HFF-Myc (cell line): Measurements from ENCODE around the gene TMEM238L.

ENCODE experiments used
- DNase-seq: peaks from one replicate; pipeline ENCODE4 v3.0.0-alpha.2; 2011; ENCODE audit warnings: low read depth; ENCODE audit errors: extremely low read depth
- H3K4me3 ChIP-seq: replicated peaks from 2 replicates; pipeline ENCODE4 v1.5.1; 2011; ENCODE audit warnings: low read depth, mild to moderate bottlenecking, control low read depth, low read length
- TF ChIP-seq, protein P1 (sequence below): IDR thresholded peaks from 2 replicates; pipeline ENCODE4 v1.5.1; 2012; ENCODE audit warnings: mild to moderate bottlenecking, low read depth, low read length, control low read depth; ENCODE audit errors: missing control alignments

Gene TMEM238L

DNA sequence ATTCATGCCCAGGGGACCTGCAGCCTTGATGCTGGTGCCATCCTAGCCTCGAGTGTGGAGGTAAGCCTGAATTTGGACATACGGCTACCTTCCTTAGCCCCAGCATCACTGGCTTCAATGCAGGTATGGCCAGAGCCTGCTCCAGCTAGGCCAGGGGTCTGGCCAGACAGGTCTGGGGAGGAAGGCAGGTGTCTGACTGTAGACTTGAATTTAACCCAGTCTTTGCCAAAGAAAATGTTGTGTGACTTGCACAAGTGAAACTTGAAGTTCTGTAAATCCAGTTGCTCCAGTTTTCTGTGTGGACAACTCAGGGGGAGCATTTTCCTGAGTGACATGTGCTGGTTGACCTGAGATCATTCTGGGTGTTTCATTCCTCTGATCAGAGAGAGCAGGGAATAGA is 32.8 kb downstream of the TMEM238L start:
- TF ChIP-seq, protein P1, sequence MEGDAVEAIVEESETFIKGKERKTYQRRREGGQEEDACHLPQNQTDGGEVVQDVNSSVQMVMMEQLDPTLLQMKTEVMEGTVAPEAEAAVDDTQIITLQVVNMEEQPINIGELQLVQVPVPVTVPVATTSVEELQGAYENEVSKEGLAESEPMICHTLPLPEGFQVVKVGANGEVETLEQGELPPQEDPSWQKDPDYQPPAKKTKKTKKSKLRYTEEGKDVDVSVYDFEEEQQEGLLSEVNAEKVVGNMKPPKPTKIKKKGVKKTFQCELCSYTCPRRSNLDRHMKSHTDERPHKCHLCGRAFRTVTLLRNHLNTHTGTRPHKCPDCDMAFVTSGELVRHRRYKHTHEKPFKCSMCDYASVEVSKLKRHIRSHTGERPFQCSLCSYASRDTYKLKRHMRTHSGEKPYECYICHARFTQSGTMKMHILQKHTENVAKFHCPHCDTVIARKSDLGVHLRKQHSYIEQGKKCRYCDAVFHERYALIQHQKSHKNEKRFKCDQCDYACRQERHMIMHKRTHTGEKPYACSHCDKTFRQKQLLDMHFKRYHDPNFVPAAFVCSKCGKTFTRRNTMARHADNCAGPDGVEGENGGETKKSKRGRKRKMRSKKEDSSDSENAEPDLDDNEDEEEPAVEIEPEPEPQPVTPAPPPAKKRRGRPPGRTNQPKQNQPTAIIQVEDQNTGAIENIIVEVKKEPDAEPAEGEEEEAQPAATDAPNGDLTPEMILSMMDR, result no peak
- no peak for DNase-seq
- H3K4me3 ChIP-seq, result no peak overlapping the region

GRCh38 chr17:10769840-10770239 is 34.1 kb downstream of the TMEM238L start:
- no peak overlapping the region for H3K4me3 ChIP-seq
- no peak for DNase-seq
- TF ChIP-seq, protein P1, result no peak

GRCh38 chr17:10768750-10769251 is 35.1 kb downstream of the TMEM238L start:
- H3K4me3 ChIP-seq, result no peak overlapping the region
- no peak for DNase-seq
- TF ChIP-seq, protein P1, result no peak

GRCh38 chr17:10767232-10767631 is 36.7 kb downstream of the TMEM238L start:
- no peak overlapping the region for H3K4me3 ChIP-seq
- no peak for DNase-seq
- TF ChIP-seq, protein P1, result no peak

DNA sequence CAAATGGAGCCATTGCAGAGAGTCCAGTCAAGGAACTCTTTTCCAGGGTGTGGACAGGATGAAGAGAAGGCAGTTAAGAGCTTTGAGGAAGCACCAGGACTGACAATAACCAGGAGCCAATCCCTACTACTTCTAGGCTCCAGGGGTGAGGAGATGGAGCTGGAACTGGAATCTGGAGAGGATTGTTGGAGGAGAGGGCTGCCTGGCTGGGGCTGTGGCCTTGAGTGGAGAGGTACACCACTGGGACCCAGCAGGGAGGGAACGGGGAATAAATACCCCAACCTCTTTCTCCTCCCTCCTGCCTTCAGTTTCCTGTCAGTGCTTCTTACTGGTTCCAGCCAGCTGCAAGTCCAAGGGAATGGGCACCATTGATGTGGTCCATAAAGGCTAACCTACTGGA is 41.9 kb downstream of the TMEM238L start:
- TF ChIP-seq, protein P1, result no peak
- no peak for DNase-seq
- no peak overlapping the region for H3K4me3 ChIP-seq

DNA sequence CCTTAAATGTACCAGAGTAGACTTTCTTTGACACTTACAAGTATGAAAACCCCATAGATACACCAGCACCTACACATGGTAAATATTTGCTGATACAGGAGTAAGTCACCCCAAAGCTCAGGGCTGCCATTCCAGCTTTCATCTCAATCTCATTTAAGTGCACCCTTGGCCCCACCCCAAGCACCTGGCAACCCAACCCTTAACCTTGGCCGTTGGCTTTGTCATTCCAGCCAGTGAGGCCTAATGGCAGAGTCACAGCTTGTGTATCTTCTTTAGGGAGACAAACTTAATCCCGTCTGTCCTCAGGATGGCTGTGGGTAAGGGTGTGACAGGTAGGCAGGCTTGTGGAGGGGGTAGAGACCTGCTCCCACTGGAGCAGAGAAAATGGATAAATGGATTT is 42.6 kb downstream of the TMEM238L start:
- H3K4me3 ChIP-seq, result no peak overlapping the region
- TF ChIP-seq, protein P1, result no peak
- DNase-seq, result no peak

DNA sequence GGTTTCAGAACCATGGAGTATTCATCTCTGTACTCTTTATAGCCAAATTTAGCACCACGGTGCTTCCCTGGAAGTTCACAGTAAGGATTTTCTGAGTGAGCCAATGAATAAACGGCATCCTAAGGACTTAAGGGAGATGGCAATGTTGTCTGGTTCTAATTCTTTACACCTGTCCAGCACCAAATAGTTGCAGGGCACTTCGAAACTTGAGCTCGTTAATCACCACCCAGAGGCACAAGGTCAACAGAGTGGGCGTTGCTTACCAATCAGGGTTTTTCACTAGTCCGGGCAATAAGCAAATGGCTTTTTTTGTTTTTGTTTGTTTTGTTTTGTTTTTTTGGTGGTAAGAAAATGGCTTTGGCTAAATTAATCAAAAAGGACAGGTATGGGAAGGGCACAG is 45.8 kb downstream of the TMEM238L start:
- H3K4me3 ChIP-seq, result no peak overlapping the region
- TF ChIP-seq, protein P1, result no peak
- DNase-seq, result no peak
